ENCODE results near the gene DUSP5. TPM values are rescaled to one million over a fixed set of nuclear protein-coding genes. Genes with fewer than 3 reads are reported as not detected.

DUSP5 gene
- total RNA-seq, 5 donors from 2014 or later (not counting 1 experiment from before 2014, with no cell fraction given), result 6.6 to 69.5 (median 9.6) TPM

DNA sequence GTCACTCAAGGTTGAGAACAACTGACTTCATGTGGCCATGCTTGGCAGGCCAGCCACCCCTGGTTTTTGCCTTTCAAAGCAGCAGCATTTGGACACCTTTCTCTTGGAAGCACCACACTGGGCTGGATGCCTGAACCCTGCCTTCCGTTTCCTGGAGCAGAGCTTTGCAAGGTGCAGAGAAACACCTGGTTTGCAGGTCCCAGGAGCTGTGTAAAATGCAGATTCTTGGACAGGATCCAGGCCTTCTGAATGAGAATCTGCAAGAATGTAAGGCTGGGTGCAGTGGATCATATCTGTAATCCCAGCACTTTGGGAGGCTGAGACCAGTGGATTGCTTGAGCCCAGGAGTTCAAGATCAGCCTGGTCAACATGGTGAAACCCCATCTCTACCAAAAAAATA is 18.0 kb upstream of the DUSP5 start:
- DNase-seq (no peak), ATAC-seq (replicated peaks in 1 of 4) (no peak)
- Histone ChIP-seq H3K9me3 (no peaks in the 10 kb centered on the region), H3K4me1 (ENCODE audit: control insufficient read depth in 1 of 2, extremely low read depth in 1 of 2, insufficient read depth in 2 of 2, low read length in 2 of 2) (no peaks in the 10 kb centered on the region), H3K36me3 (ENCODE audit: control insufficient read depth in 2 of 2, extremely low read depth in 1 of 2, insufficient read depth in 1 of 2, low read length in 1 of 2) (no peaks in the 10 kb centered on the region), H3K4me3 (ENCODE audit: control insufficient read depth in 1 of 2, extremely low read depth in 1 of 2, low read length in 1 of 2) (no peak overlapping the region), H3K27me3 (replicated peaks in 1 of 2; ENCODE audit: control insufficient read depth in 2 of 2, extremely low read depth in 1 of 2, insufficient read depth in 2 of 2, low read length in 1 of 2) (peaks cover 0 to 5% of the 10 kb centered on the region in 2 experiments), H3K27ac (ENCODE audit: low read length) (no peak overlapping the region)
- no peak overlapping the region for H3K4me3 Mint-ChIP-seq
- H3K27me3 Mint-ChIP-seq, result peaks cover 0 to 4% of the 10 kb centered on the region in 2 donors
- CTCF ChIA-PET, result interaction anchor here in 1 of 2 donors (0.7 kb wide), 1 partner anchor 22 kb away, joined by 3 read pairs; no protein-coding TSS in a partner anchor
- POLR2A ChIA-PET, result no interaction called here
- 83% methylated on average over 1 of the region's 1 CpG for whole genome bisulfite sequencing (ENCODE audit: insufficient coverage)
- no peaks in the 10 kb centered on the region for H3K36me3 Mint-ChIP-seq
- no peaks in the 10 kb centered on the region for H3K9me3 Mint-ChIP-seq
- H3K4me1 Mint-ChIP-seq, result no peaks in the 10 kb centered on the region
- H3K27ac Mint-ChIP-seq, result no peak overlapping the region

DNA sequence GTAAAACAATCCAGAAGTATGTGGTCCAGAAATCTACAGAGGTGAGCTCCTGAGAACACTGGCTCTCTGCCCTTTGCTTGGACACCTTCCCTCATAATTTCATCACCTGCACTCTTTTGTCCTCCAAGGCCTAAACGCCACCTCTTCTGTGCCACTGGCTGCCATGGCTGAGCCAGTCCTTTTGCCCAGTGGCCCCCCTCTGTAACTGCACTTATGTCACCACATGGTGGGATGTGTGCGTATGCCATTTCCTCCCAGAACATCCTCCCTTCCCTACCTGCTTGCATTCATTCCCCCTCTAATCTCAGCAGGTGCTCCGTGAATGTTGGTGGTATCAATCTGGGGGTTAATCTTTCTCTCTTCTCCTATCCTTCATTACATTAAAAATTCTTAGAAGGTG is 17.3 kb upstream of the DUSP5 start:
- ChIA-PET POLR2A (no interaction called here), CTCF (interaction anchor here in 1 of 2 donors (0.6 kb wide), 1 partner anchor 47 kb away, joined by 3 read pairs; no protein-coding TSS in a partner anchor)
- no peak for ATAC-seq (replicated peaks in 1 of 4)

DNA sequence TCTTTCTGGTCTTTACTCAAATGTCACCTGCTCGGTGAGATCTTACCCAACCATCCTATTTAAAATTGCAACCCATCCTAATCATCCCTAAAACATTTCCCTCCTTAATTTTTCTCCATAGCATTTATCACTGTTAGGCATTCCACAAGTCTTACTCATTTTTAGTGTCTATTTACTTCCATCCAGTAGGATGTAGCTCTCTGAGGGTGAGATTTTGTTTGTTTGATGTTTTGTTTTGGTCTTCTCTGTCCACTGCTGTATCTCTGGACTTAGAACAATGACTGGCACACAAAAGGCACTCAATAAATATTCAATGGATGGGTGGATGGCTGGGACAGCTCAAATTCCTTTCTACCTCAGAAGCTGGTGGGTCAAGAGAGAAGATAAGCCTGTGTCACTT is 15.8 kb upstream of the DUSP5 start:
- H3K4me1 ChIP-seq (ENCODE audit: control insufficient read depth in 1 of 2, extremely low read depth in 1 of 2, insufficient read depth in 2 of 2, low read length in 2 of 2), result no peaks in the 10 kb centered on the region
- POLR2A ChIA-PET, result no interaction called here
- 80% methylated on average over 1 of the region's 1 CpG for whole genome bisulfite sequencing (ENCODE audit: insufficient coverage)

More for the DNA sequence above, 17.3 kb upstream of the DUSP5 start:
- Mint-ChIP-seq H3K9me3 (no peaks in the 10 kb centered on the region), H3K27me3 (peaks cover 0 to 4% of the 10 kb centered on the region in 2 donors), H3K4me3 (no peak overlapping the region), H3K4me1 (no peaks in the 10 kb centered on the region), H3K36me3 (no peaks in the 10 kb centered on the region), H3K27ac (no peak overlapping the region)
- 100% methylated on average over 1 of the region's 3 CpGs for WGBS (ENCODE audit: insufficient coverage)
- H3K4me1 ChIP-seq (ENCODE audit: control insufficient read depth in 1 of 2, extremely low read depth in 1 of 2, insufficient read depth in 2 of 2, low read length in 2 of 2), result no peaks in the 10 kb centered on the region
- peaks cover 0 to 8% of the 10 kb centered on the region in 2 experiments for H3K27me3 ChIP-seq (replicated peaks in 1 of 2; ENCODE audit: control insufficient read depth in 2 of 2, extremely low read depth in 1 of 2, insufficient read depth in 2 of 2, low read length in 1 of 2)
- H3K27ac ChIP-seq (ENCODE audit: low read length), result no peak overlapping the region
- H3K9me3 ChIP-seq, result no peaks in the 10 kb centered on the region
- H3K36me3 ChIP-seq (ENCODE audit: control insufficient read depth in 2 of 2, extremely low read depth in 1 of 2, insufficient read depth in 1 of 2, low read length in 1 of 2), result no peaks in the 10 kb centered on the region
- no peak overlapping the region for H3K4me3 ChIP-seq (ENCODE audit: control insufficient read depth in 1 of 2, extremely low read depth in 1 of 2, low read length in 1 of 2)
- DNase-seq, result no peak

DNA sequence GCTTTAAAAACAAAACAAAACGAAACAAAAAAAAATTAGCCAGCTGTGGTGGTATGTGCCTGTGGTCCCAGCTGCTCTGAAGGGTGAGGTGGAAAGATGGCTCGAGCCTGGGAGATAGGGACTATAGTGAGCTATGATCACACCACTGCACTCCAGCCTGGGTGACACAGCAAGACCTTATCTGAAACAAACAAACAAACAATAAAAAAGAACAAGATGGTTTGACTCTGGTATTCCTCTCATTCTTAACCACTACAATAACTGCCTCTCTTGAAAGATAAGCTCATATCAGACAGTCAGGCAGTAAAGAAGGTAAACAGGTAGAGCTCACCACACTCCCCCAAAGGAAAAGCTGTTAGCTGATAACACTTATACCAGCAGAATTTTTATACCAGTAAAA is 14.1 kb upstream of the DUSP5 start:
- no peak overlapping the region for H3K4me3 ChIP-seq (ENCODE audit: control insufficient read depth in 1 of 2, extremely low read depth in 1 of 2, low read length in 1 of 2)
- no peak for ATAC-seq (replicated peaks in 1 of 4)
- H3K9me3 Mint-ChIP-seq, result no peaks in the 10 kb centered on the region
- no peak overlapping the region for H3K4me3 Mint-ChIP-seq
- no peaks in the 10 kb centered on the region for H3K4me1 ChIP-seq (ENCODE audit: control insufficient read depth in 1 of 2, extremely low read depth in 1 of 2, insufficient read depth in 2 of 2, low read length in 2 of 2)
- peaks cover 0 to 7% of the 10 kb centered on the region in 2 donors for H3K27me3 Mint-ChIP-seq
- H3K27ac Mint-ChIP-seq, result no peak overlapping the region
- ChIA-PET CTCF (interaction anchor here in 1 of 2 donors (0.6 kb wide), 1 partner anchor 65 kb away, joined by 6 read pairs; no protein-coding TSS in a partner anchor), POLR2A (no interaction called here)
- DNase-seq, result no peak
- H3K27ac ChIP-seq (ENCODE audit: low read length), result no peak overlapping the region
- H3K36me3 Mint-ChIP-seq, result no peaks in the 10 kb centered on the region
- no peaks in the 10 kb centered on the region for H3K9me3 ChIP-seq
- peaks cover 0 to 8% of the 10 kb centered on the region in 2 experiments for H3K27me3 ChIP-seq (replicated peaks in 1 of 2; ENCODE audit: control insufficient read depth in 2 of 2, extremely low read depth in 1 of 2, insufficient read depth in 2 of 2, low read length in 1 of 2)
- H3K4me1 Mint-ChIP-seq, result peaks cover 0 to under 1% (median 0%) of the 10 kb centered on the region in 3 donors
- no CpG with 5 or more reads among the region's 2 CpGs for WGBS (ENCODE audit: insufficient coverage)
- no peaks in the 10 kb centered on the region for H3K36me3 ChIP-seq (ENCODE audit: control insufficient read depth in 2 of 2, extremely low read depth in 1 of 2, insufficient read depth in 1 of 2, low read length in 1 of 2)

More for the DNA sequence above, 15.8 kb upstream of the DUSP5 start:
- Mint-ChIP-seq H3K36me3 (no peaks in the 10 kb centered on the region), H3K27ac (no peak overlapping the region), H3K27me3 (peaks cover 0 to 4% of the 10 kb centered on the region in 2 donors), H3K9me3 (no peaks in the 10 kb centered on the region), H3K4me3 (no peak overlapping the region), H3K4me1 (no peaks in the 10 kb centered on the region)
- no peak for ATAC-seq (replicated peaks in 1 of 4)
- no peak overlapping the region for H3K4me3 ChIP-seq (ENCODE audit: control insufficient read depth in 1 of 2, extremely low read depth in 1 of 2, low read length in 1 of 2)
- no peak overlapping the region for H3K27ac ChIP-seq (ENCODE audit: low read length)
- H3K36me3 ChIP-seq (ENCODE audit: control insufficient read depth in 2 of 2, extremely low read depth in 1 of 2, insufficient read depth in 1 of 2, low read length in 1 of 2), result no peaks in the 10 kb centered on the region
- H3K9me3 ChIP-seq, result no peaks in the 10 kb centered on the region
- H3K27me3 ChIP-seq (replicated peaks in 1 of 2; ENCODE audit: control insufficient read depth in 2 of 2, extremely low read depth in 1 of 2, insufficient read depth in 2 of 2, low read length in 1 of 2), result peaks cover 0 to 8% of the 10 kb centered on the region in 2 experiments
- CTCF ChIA-PET, result no interaction called here
- no peak for DNase-seq

DNA sequence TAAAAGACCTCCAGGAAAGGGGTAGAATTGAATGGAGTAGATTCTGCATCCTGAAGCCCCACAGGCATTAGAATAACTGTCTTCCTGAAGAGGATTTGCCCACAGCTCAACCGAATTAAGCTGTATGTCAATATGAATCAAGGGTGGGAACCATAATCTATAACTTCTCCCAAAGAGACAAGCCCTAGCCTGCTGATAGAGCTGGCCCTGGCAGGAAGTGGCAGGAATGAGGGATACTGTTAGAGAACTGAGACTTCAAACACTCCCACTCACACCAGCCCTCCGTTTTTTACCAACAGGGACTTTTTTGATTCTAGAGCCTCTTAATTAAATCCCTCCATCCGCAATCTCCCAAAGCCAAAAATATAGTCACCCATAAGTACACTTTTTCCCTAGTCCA is 12.2 kb upstream of the DUSP5 start:
- WGBS (ENCODE audit: insufficient coverage), result 81% methylated on average over 2 of the region's 3 CpGs
- no peak overlapping the region for H3K4me3 Mint-ChIP-seq
- ChIA-PET CTCF (interaction anchor here (0.7 to 1.0 kb wide), 3 partner anchors 11 to 135 kb away, joined by 3 to 7 read pairs (median 4); no protein-coding TSS in a partner anchor), POLR2A (no interaction called here)
- peaks cover 0 to 5% (median 0%) of the 10 kb centered on the region in 3 donors for H3K4me1 Mint-ChIP-seq
- no peaks in the 10 kb centered on the region for H3K9me3 ChIP-seq
- DNase-seq, result no peak
- H3K27ac ChIP-seq (ENCODE audit: low read length), result no peak overlapping the region
- H3K36me3 Mint-ChIP-seq, result no peaks in the 10 kb centered on the region
- H3K27me3 Mint-ChIP-seq, result peaks cover 6 to 7% of the 10 kb centered on the region in 2 donors
- peaks cover 0 to 8% of the 10 kb centered on the region in 2 experiments for H3K27me3 ChIP-seq (replicated peaks in 1 of 2; ENCODE audit: control insufficient read depth in 2 of 2, extremely low read depth in 1 of 2, insufficient read depth in 2 of 2, low read length in 1 of 2)
- no peaks in the 10 kb centered on the region for H3K4me1 ChIP-seq (ENCODE audit: control insufficient read depth in 1 of 2, extremely low read depth in 1 of 2, insufficient read depth in 2 of 2, low read length in 2 of 2)
- H3K4me3 ChIP-seq (ENCODE audit: control insufficient read depth in 1 of 2, extremely low read depth in 1 of 2, low read length in 1 of 2), result no peak overlapping the region
- no peaks in the 10 kb centered on the region for H3K36me3 ChIP-seq (ENCODE audit: control insufficient read depth in 2 of 2, extremely low read depth in 1 of 2, insufficient read depth in 1 of 2, low read length in 1 of 2)
- H3K9me3 Mint-ChIP-seq, result no peaks in the 10 kb centered on the region
- ATAC-seq (replicated peaks in 1 of 4), result no peak
- no peak overlapping the region for H3K27ac Mint-ChIP-seq

DNA sequence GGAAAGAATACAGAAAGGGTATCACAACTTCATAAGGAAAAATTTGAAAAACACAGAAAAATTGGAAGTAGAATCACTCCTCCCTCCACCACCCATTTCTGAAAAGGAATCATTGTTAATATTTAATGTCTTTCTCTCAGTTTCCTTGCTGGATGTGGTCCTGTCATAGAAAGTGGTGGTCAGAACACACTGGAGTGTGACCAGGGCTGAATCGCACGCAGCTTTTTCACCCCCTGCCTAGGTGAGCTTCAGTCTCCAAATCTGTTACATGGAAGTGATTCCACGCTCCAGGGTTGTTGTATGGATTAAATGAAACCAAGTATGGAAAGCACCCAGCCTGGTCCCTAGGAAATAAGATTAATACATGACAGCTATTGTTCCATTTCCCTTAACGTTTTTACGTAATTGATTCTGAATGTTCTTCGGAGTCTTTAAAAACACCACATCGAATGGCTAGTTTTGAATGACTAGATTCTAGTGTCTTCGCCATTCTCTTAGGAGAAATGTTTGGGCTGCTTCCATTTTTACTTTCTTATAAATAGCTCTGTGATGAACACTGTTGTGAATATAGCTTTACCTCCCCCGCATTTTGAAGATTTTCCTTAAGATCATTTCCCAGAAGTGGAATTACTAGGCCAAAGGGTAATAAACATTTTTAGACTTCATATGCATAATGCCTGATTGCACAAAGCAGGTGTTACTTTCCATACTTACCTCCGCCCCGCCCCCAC is 10.9 kb upstream of the DUSP5 start:
- Mint-ChIP-seq H3K27me3 (peaks cover 5 to 6% of the 10 kb centered on the region in 2 donors), H3K36me3 (no peaks in the 10 kb centered on the region), H3K4me1 (peaks cover 0 to 5% (median 0%) of the 10 kb centered on the region in 3 donors), H3K4me3 (no peak overlapping the region), H3K9me3 (no peaks in the 10 kb centered on the region), H3K27ac (no peak overlapping the region)
- Histone ChIP-seq H3K27me3 (replicated peaks in 1 of 2; ENCODE audit: control insufficient read depth in 2 of 2, extremely low read depth in 1 of 2, insufficient read depth in 2 of 2, low read length in 1 of 2) (peaks cover 0 to 8% of the 10 kb centered on the region in 2 experiments), H3K9me3 (no peaks in the 10 kb centered on the region), H3K36me3 (ENCODE audit: control insufficient read depth in 2 of 2, extremely low read depth in 1 of 2, insufficient read depth in 1 of 2, low read length in 1 of 2) (no peaks in the 10 kb centered on the region), H3K4me1 (ENCODE audit: control insufficient read depth in 1 of 2, extremely low read depth in 1 of 2, insufficient read depth in 2 of 2, low read length in 2 of 2) (no peaks in the 10 kb centered on the region), H3K27ac (ENCODE audit: low read length) (no peak overlapping the region), H3K4me3 (ENCODE audit: control insufficient read depth in 1 of 2, extremely low read depth in 1 of 2, low read length in 1 of 2) (no peak overlapping the region)
- DNase-seq, result no peak
- POLR2A ChIA-PET, result no interaction called here
- 89% methylated on average over 5 of the region's 11 CpGs for WGBS (ENCODE audit: insufficient coverage)
- no peak for ATAC-seq (replicated peaks in 1 of 4)
- CTCF ChIA-PET, result interaction anchor here in 1 of 2 donors (0.6 kb wide), 1 partner anchor 132 kb away, joined by 3 read pairs; no protein-coding TSS in a partner anchor
